Right lobe of liver (tissue), 6 donors: ENCODE results near the gene SNX15. TPM values are rescaled to one million over a fixed set of nuclear protein-coding genes. Genes with fewer than 3 reads are reported as not detected.

Experiments used
- ATAC-seq, 4 donors: fragments of 200-7000 bp; cut with Tn5 transposase; one replicate each; pipeline ENCODE4 v1.9.1; 2020; ENCODE audit warnings: mild to moderate bottlenecking in 4 of 4, moderate library complexity in 4 of 4
- DNase-seq, 3 donors: peaks; one replicate each; pipeline ENCODE4 v3.0.0-alpha.2; 2020
- H3K27ac ChIP-seq, 3 donors: fragments of 200-600 bp; one replicate each; pipeline ENCODE4 v1.8.0; 2022
- H3K27me3 ChIP-seq, 2 donors: fragments of 200-600 bp; one replicate each; pipeline ENCODE4 v1.8.0; 2022
- H3K36me3 ChIP-seq, 4 donors: fragments of 200-600 bp; sonication (generic) in 1 of 4; one replicate each; pipeline versions ENCODE4 v1.5.1 to v1.8.0; 2017 to 2022; ENCODE audit warnings: control low read depth in 1 of 4
- H3K4me1 ChIP-seq, 4 donors: fragments of 200-600 bp; sonication (generic) in 1 of 4; one replicate each; pipeline versions ENCODE4 v1.5.1 to v1.8.0; 2017 to 2022; ENCODE audit warnings: control low read depth in 1 of 4
- H3K4me3 ChIP-seq, 3 donors: fragments of 200-600 bp; one replicate each; pipeline ENCODE4 v1.8.0; 2022
- H3K9me3 ChIP-seq, 4 donors: fragments of 200-600 bp; sonication (generic) in 1 of 4; one replicate each; pipeline versions ENCODE4 v1.5.1 to v1.8.0; 2017 to 2022; ENCODE audit warnings: control low read depth in 1 of 4
- CTCF ChIP-seq, 4 donors: fragments of 200-600 bp in 3 of 4; fragments of 450-650 bp in 1 of 4; IDR thresholded peaks; one replicate each; pipeline versions ENCODE4 v1.5.1 to v1.8.0; 2016 to 2022; ENCODE audit warnings: antibody characterized with exemption in 4 of 4, mild to moderate bottlenecking in 2 of 4
- POLR2A ChIP-seq: fragments of 450-650 bp; IDR thresholded peaks from one replicate; pipeline ENCODE4 v1.6.1; 2017; ENCODE audit warnings: antibody characterized with exemption, mild to moderate bottlenecking
- WGBS: methylation state at CpG from one replicate; pipeline ENCODE4 v1.1.6; 2018; ENCODE audit warnings: low coverage, low lambda C conversion rate; ENCODE audit not compliant: insufficient coverage; ENCODE audit errors: missing lambda C conversion rate; 5-methylcytosine and 5-hydroxymethylcytosine counted together
- intact Hi-C, 2 donors: fragments of 100-400 bp; cut with DNase I; formaldehyde crosslinking; loops; one replicate each; pipeline versions ENCODE4 v1.11.2 to v1.14.1; 2022
- total RNA-seq, 6 experiments: library from RNA; depleted of rRNA in 2 of 6; stranded (reverse); fragments of >200 nt in 2 of 6; fragmentation: NEBNext Ultra II Directional in 3 of 6; extraction: Animal tissue kit (Norgen Biotek cat#: 25700) in 3 of 6; gene quantifications; one replicate each; pipeline versions ENCODE4 v1.1.0 to v1.2.4, GENCODE V29; 2016 to 2023
- donor health status: DM: no; HTN: yes; CAD: no.
- donor health status: DM: no; HTN: no; CAD: no.
- donor health status: DM: no; HTN: no; CAD: no.
- donor health status: DM: no; HTN: yes; CAD: no.
- donor health status: DM: no; HTN: yes; CAD: no.

SNX15 gene
- total RNA-seq, 6 experiments from 2014 or later, result 6.4 to 10.3 (median 8.7) TPM

GRCh38 chr11:65085446-65085845, 58.2 kb downstream of the SNX15 start:
- intact Hi-C loops, result no loop called here
- Histone ChIP-seq H3K9me3 (no peaks in the 10 kb centered on the region), H3K4me3 (no peak overlapping the region), H3K36me3 (peaks cover 0 to 23% (median 7%) of the 10 kb centered on the region in 4 donors), H3K4me1 (peaks cover 0 to 16% (median 4%) of the 10 kb centered on the region in 4 donors), H3K27me3 (no peaks in the 10 kb centered on the region), H3K27ac (no peak overlapping the region)
- no peak for ATAC-seq
- WGBS, result 95% methylated on average over 4 of the region's 4 CpGs
- DNase-seq, result no peak
- no peak for TF ChIP-seq POLR2A
- TF ChIP-seq CTCF (IDR thresholded peaks at IDR 0.05), result no peak

DNA sequence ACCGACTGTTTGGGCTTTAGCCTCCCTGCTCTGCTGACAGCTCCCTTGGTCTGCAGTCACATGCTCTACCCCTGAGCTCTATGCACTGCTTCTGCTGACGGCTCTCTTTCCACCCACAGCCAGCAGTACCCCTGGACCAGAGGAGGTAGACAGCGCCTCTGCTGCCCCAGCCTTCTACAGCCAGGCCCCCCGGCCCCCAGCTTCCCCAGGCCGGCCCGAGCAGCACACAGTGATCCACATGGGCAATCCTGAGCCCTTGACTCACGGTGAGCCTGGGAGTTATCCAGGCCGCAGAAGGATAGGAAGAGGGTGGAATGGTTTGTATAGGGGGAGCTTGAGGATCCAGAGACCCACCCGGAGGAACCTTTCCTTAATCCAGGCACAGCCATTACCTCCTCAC, 59.6 kb downstream of the SNX15 start:
- H3K27me3 ChIP-seq, result no peaks in the 10 kb centered on the region
- no peaks in the 10 kb centered on the region for H3K9me3 ChIP-seq
- DNase-seq, result no peak
- TF ChIP-seq POLR2A (no peak), CTCF (IDR thresholded peaks at IDR 0.05) (no peak)
- H3K36me3 ChIP-seq, result peaks cover 0 to 23% (median 7%) of the 10 kb centered on the region in 4 donors
- ATAC-seq, result no peak
- intact Hi-C loops, result no loop called here
- no peak overlapping the region for H3K27ac ChIP-seq
- no peak overlapping the region for H3K4me3 ChIP-seq
- H3K4me1 ChIP-seq, result peaks cover 0 to 16% (median 4%) of the 10 kb centered on the region in 4 donors
- WGBS, result 100% methylated on average over 3 of the region's 9 CpGs

- TF ChIP-seq CTCF (IDR thresholded peaks at IDR 0.05) (no peak), POLR2A (no peak)
- no peaks in the 10 kb centered on the region for H3K27me3 ChIP-seq
- peaks cover 0 to 23% (median 7%) of the 10 kb centered on the region in 4 donors for H3K36me3 ChIP-seq
- H3K27ac ChIP-seq, result no peak overlapping the region
- no peaks in the 10 kb centered on the region for H3K9me3 ChIP-seq
- DNase-seq (no peak), ATAC-seq (no peak)
- H3K4me3 ChIP-seq, result no peak overlapping the region
- peaks cover 0 to 16% (median 4%) of the 10 kb centered on the region in 4 donors for H3K4me1 ChIP-seq
- intact Hi-C loops, result no loop called here
- 79% methylated on average over 6 of the region's 11 CpGs for WGBS
Measured at GRCh38 chr11:65087216-65087615, 60.0 kb downstream of the SNX15 start.

DNA sequence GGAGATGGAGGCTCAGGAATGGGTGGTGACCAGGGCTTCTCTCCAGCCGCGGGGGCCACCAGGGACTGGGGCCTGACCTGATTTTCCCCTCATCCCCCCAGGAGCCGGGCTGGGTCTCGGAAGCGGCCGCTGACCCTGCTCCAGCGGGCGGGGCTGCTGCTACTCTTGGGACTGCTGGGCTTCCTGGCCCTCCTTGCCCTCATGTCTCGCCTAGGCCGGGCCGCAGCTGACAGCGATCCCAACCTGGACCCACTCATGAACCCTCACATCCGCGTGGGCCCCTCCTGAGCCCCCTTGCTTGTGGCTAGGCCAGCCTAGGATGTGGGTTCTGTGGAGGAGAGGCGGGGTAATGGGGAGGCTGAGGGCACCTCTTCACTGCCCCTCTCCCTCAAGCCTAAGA, 60.6 kb downstream of the SNX15 start:
- peaks cover 0 to 16% (median 4%) of the 10 kb centered on the region in 4 donors for H3K4me1 ChIP-seq
- no peak for DNase-seq
- intact Hi-C loops, result no loop called here
- H3K4me3 ChIP-seq, result no peak overlapping the region
- 96% methylated on average over 4 of the region's 15 CpGs for WGBS
- H3K27ac ChIP-seq, result no peak overlapping the region
- H3K27me3 ChIP-seq, result no peaks in the 10 kb centered on the region
- no peak for ATAC-seq
- no peaks in the 10 kb centered on the region for H3K9me3 ChIP-seq
- no peak for TF ChIP-seq CTCF (IDR thresholded peaks at IDR 0.05)
- no peak for TF ChIP-seq POLR2A
- H3K36me3 ChIP-seq, result peaks cover 0 to 23% (median 7%) of the 10 kb centered on the region in 4 donors

DNA sequence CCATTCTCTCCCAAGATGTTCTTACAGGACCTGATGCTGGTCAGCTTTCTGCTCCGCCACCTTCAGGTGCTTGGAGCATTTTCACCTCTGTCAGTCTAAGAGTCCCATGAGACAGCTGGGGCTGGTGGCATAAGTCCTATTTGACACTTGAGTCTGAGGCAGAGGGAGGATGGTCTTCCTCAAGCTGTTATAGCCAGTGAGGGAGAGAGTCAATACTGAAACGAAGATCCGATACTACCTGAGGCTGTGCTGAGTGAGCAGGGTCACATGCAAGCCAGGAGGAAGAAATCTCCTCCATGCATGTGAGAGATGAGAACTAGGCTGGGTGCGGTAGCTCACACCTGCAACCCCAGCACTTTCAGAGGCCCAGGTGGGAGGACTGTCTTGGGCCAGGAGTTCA, 62.4 kb downstream of the SNX15 start:
- TF ChIP-seq CTCF (IDR thresholded peaks at IDR 0.05), result no peak
- no peak for TF ChIP-seq POLR2A
- Histone ChIP-seq H3K4me1 (peaks cover 0 to 9% (median 3%) of the 10 kb centered on the region in 4 donors), H3K36me3 (peaks cover 0 to 23% (median 7%) of the 10 kb centered on the region in 4 donors), H3K9me3 (no peaks in the 10 kb centered on the region), H3K27ac (no peak overlapping the region), H3K27me3 (no peaks in the 10 kb centered on the region), H3K4me3 (no peak overlapping the region)
- ATAC-seq, result no peak
- intact Hi-C loops, result no loop called here
- DNase-seq, result no peak
- 89% methylated on average over 3 of the region's 4 CpGs for whole genome bisulfite sequencing
